SIG-M5 treated with dmso at 0.1 percent for 504 hours (cell line): ENCODE data around the gene CBY1.

Experiments used
- DNase-seq: peaks from one replicate; lab custom pipeline; 2025; ENCODE audit not compliant: unreplicated experiment; lab: John Stamatoyannopoulos, UW

Gene CBY1

DNA sequence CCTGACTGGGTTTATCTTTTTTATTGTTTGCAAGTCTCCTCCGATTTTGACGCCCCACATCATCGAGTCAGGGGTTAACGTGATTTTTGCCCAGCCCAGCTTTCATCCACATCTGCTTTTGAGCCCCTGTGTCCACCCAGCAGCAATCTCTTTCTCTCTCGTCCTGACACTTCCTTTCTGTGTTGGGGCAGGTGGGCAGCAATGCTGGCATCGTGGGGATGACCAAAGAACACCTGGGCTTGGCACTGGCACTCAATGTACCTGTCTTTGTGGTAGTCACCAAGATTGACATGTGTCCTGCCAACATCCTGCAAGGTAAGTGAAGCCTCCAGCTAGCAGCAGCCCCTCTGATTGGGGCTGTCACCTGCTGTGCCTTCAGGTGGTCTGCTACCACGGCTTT is 65.1 kb downstream of the CBY1 start:
- no peak for DNase-seq
